ENCODE results near the gene MDFI.

- TF ChIP-seq CTCF (IDR thresholded peaks at IDR 0.05) (peak; percentile 67 to 91 (median 84)), POLR2A (IDR thresholded peaks at IDR 0.05) (no peak)
Measured at GRCh38 chr6:41682056-41682477, 43.8 kb downstream of the MDFI start.
